Stimulated activated CD8-positive, alpha-beta memory T cell treated with anti-CD3 and anti-CD28 coated beads, Interleukin-7, amount 100 ng/mL, for 1 hour (primary cell): ENCODE data around the gene TIGD7.
"Not testable (repeated sequence)": the region's sequence is repeated elsewhere in the genome, so short reads cannot be mapped to it uniquely, and the experiment has no call there.

Experiments used
- DNase-seq, 2 donors: peaks; one replicate each; pipeline ENCODE4 v3.0.0-alpha.2; 2020; ENCODE audit warnings: low read depth in 2 of 2

Gene TIGD7

DNA sequence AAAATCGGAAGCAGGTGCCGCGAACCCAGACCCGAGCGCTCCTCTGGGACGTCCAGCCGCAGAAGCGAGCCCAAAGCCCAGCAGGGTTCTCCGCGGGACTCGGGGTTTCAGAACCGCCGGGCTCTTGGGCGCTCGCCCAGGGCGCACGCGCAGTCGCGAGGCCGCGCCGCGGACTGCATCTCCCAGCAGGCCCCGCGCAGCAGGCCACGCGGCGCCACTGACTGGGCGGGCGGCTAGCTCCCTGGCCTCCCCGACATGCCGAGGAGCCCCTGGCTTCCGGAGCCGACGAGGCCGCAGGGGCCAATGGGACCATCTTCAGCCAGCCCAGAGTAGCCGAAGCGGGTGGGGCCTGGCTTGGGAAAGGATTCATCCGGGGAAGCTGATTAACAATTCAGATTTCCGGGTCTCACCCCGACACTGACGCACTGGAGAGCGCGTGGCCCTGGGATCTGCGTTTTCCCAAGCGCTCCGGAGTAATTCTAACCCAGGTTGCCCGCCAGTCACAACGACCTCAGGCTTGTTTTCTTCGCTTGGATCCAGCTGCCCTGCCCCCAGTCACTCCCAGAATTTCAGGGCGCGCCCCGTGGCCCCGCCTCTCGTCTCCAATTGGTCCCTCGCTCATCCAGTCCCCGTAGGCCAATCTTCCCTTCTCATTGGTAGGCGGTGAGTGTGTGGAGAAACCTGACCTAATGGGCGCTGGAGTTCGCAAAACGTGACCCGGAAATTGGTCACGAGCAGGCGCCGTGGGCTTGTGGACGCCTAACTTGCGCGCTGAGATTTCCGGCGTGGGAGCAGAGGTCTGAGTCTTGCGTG, 22.3 kb downstream of the TIGD7 start, which contains the start of gene ZNF263:
ZNF263 (plus strand) TSS at position 762 of the 813 bp plus-strand sequence. CDS start 328 bp downstream, outside the sequence.
- peak; percentile 77 to 78 for DNase-seq

GRCh38 chr16:3282103-3282729, 23.0 kb downstream of the TIGD7 start:
- no peak for DNase-seq

GRCh38 chr16:3281222-3281820, 23.9 kb downstream of the TIGD7 start:
- DNase-seq = no peak

DNA sequence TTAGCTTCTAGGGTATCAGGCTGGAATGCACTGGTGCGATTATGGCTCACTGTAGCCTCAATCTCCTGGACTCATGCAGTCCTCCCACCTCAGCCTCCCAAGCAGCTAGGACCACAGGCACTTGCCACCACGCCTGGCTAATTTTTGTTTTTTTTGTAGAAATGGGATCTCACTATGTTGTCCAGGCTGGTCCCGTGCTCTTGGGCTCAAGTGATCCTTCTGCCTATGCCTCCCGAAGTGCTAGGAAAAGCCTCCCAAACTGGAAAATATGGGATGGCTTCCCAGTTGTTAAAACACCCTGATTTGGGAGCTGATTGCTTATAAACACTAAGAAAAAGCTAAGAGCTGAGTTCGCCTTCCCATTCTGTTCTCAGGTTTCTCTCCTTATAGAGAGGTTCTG, 28.6 kb downstream of the TIGD7 start:
- no peak for DNase-seq

DNA sequence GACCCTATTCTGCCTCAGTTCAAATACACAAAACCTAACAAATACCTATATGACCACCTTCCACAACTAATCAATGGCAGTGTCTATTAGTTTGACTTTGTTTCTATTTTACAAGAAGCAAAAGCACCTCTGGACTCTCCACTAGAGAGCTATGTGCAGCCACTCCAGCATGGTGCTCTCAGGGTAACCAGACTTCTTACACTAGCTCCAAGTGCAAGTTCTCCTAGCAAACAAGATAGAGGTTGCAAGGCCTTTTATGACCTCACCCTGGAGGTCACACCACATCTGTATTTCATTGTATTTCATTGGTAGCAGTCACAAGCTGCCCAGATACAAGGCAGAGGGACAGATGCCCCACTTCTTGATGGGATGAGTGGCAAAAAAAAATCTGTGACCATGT, 30.3 kb downstream of the TIGD7 start:
- no peak for DNase-seq

- DNase-seq = no peak
Observed at GRCh38 chr16:3274490-3274889, 30.7 kb downstream of the TIGD7 start.

DNA sequence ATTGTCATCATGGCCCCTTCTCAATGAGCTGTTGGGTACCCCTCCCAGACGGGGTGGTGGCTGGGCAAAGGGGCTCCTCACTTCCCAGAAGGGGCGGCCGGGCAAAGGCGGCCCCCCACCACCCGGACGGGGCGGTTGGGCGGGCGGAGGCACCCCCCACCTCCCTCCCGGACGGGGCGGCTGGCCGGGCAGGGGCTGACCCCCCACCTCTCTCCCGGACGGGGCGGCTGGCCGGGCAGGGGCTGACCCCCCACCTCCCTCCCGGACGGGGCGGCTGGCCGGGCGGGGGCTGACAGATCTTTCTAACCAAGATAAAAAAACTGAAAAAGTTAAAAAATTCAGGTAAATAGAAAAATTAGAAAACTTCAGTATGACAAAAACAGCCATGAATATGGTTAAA, 33.9 kb downstream of the TIGD7 start:
- not testable (repeated sequence) for DNase-seq

GRCh38 chr16:3270718-3271117, 34.5 kb downstream of the TIGD7 start:
- not testable (repeated sequence) for DNase-seq

GRCh38 chr16:3268294-3268693, 36.9 kb downstream of the TIGD7 start:
- DNase-seq = no peak

GRCh38 chr16:3266873-3267537, 38.2 kb downstream of the TIGD7 start:
- no peak for DNase-seq

- peak; percentile 84 to 94 for DNase-seq
Observed at GRCh38 chr16:3264137-3265036, 40.8 kb downstream of the TIGD7 start.

DNA sequence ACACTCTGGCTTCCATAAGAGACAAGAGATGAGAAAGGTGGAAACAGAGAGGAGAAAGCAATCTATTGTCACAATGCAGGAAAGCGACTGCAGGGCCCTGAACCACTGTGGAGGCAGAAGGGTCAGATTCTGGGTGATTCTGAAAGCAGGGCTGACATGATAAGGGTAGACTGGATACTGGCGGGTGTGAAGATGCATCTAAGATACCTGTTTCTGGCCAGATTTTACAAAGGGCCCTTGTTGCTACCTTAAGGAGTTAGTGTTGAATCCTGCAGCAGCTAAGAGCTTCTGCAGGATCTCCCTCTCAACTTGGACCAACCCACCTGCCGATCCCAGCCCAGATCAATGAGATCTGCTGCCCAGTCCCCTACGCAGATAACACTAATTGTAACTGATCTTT, 42.7 kb downstream of the TIGD7 start:
- DNase-seq = no peak

DNA sequence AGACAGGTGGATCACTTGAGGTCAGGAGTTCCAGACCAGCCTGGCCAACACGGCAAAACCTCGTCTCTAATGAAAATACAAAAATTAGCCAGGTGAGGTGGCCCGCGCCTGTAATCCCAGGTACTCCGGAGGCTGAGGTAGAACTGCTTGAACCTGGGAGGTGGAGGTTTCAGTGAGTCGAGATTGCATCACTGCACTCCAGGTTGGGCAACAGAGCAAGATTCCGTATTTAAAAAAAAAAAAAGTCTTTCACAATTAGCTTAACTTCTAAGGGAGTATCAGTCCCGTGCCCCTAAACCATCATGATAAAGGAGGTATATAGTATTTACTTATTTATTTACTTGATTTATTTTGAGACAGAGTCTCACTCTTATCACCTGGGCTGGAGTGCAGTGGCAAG, 45.4 kb downstream of the TIGD7 start:
- DNase-seq = no peak

- no peak for DNase-seq
Observed at GRCh38 chr16:3256866-3257465, 48.3 kb downstream of the TIGD7 start.

GRCh38 chr16:3256146-3256865, 48.9 kb downstream of the TIGD7 start, which contains the start of gene MEFV:
Gene MEFV (minus strand): TSS chr16:3256633. CDS start chr16:3256587, 46 bp downstream.
- no peak for DNase-seq

- DNase-seq = no peak
Observed at GRCh38 chr16:3254309-3254708, 50.9 kb downstream of the TIGD7 start.

DNA sequence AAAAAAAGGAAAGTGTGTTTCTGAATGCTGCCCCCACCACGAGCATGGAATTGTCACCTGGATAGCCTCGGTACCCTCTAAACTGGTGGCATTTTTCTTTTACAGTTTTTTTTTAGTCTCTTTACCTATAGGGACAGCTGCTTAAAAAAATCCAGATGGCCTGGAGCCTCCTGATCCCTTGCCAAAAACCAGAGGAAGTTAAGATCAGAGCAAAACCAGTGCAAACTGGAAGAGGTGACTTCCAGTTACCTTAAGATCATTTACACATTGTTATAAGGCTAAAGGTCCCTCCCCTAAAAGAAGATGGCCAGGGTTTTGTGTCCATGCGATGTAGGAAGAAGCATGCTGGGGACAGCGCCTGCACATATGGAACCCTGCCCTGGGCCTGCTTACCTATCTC, 52.3 kb downstream of the TIGD7 start:
- DNase-seq = no peak

GRCh38 chr16:3249451-3249850, 55.8 kb downstream of the TIGD7 start:
- no peak for DNase-seq

DNA sequence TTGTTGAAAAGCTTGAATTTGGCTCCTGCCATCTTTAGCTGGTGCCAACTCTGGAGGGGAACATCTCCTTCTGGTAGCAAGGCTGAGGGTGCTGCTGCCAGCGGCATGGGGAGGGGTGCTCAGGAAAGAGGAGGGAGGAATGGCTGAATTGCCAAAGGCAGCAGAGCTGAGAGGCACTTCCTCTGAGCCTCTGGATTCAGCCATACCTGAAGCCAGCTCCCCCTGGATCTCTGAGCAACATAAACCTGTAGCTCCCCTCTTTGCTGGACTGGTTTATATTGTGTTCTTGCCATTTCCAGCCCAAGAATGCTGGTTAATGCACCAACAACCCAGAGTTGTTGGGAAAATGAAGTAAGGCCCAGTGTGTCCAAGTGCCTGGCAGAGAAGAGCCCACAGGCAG, 56.2 kb downstream of the TIGD7 start:
- no peak for DNase-seq
